Osteoblast (primary cell): Measurements from ENCODE around the gene TEX28. TPM values are rescaled to one million over a fixed set of nuclear protein-coding genes. Genes with fewer than 3 reads are reported as not detected.
"Not testable (repeated sequence)": the region's sequence is repeated elsewhere in the genome, so short reads cannot be mapped to it uniquely, and the experiment has no call there.

Experiments used
- DNase-seq: peaks from one replicate; pipeline ENCODE4 v3.0.0; 2011; ENCODE audit warnings: low spot score, mixed read lengths; ENCODE audit not compliant: insufficient read length; ENCODE audit errors: missing footprints
- H2AFZ ChIP-seq: 2 replicates; pipeline ENCODE4 v1.6.0; 2011; ENCODE audit warnings: mild to moderate bottlenecking, low read length
- H3K27ac ChIP-seq: 2 replicates; pipeline ENCODE4 v1.5.1; 2011; ENCODE audit warnings: mild to moderate bottlenecking, low read depth, low read length, moderate library complexity
- H3K27me3 ChIP-seq: 2 replicates; pipeline ENCODE4 v1.6.0; 2012; ENCODE audit warnings: mild to moderate bottlenecking, control low read depth, inconsistent platforms, low read length, moderate library complexity; ENCODE audit not compliant: insufficient read depth
- H3K36me3 ChIP-seq: 2 replicates; pipeline ENCODE4 v1.5.1; 2011; ENCODE audit warnings: mild to moderate bottlenecking, low read length, control low read depth, moderate library complexity; ENCODE audit not compliant: insufficient read depth
- H3K4me1 ChIP-seq: 2 replicates; pipeline ENCODE4 v1.5.1; 2011; ENCODE audit warnings: mild to moderate bottlenecking, low read length, control low read depth, moderate library complexity; ENCODE audit not compliant: insufficient read depth
- H3K4me2 ChIP-seq: 2 replicates; pipeline ENCODE4 v1.6.0; 2011; ENCODE audit warnings: mild to moderate bottlenecking, low read length; ENCODE audit not compliant: insufficient read depth
- H3K4me3 ChIP-seq: fragments of 200-600 bp; sonication (generic); 3 replicates; pipeline ENCODE4 v1.5.1; 2012; ENCODE audit warnings: mild to moderate bottlenecking, low read length, inconsistent platforms; ENCODE audit not compliant: insufficient read depth
- H3K79me2 ChIP-seq: 2 replicates; pipeline ENCODE4 v1.6.0; 2012; ENCODE audit warnings: mild to moderate bottlenecking, low read length, control low read depth, inconsistent platforms; ENCODE audit not compliant: insufficient read depth
- H3K9me3 ChIP-seq: 2 replicates; pipeline ENCODE4 v1.5.1; 2011; ENCODE audit warnings: low read depth, low read length, control low read depth
- H4K20me1 ChIP-seq: 2 replicates; pipeline ENCODE4 v1.6.0; 2012; ENCODE audit warnings: mild to moderate bottlenecking, low read length, control low read depth; ENCODE audit not compliant: insufficient read depth
- CTCF ChIP-seq: IDR thresholded peaks from 2 replicates; pipeline ENCODE4 v1.5.1; 2011; ENCODE audit warnings: mild to moderate bottlenecking, low read depth, low read length, moderate library complexity; ENCODE audit errors: extremely low read depth
- total RNA-seq: library from RNA; depleted of rRNA; stranded (reverse); fragments of >200 nt; gene quantifications from 2 replicates; pipeline ENCODE4 v1.2.3, GENCODE V29; 2012

TEX28 gene
- total RNA-seq = not detected in 2 replicates

GRCh38 chrX:154294791-154295574 is at the start of gene TEX28:
TEX28 (minus strand) TSS chrX:154295124; CDS start chrX:154292117, 3,007 bp downstream.
- DNase-seq = peak; percentile 63
- TF ChIP-seq CTCF = no peak
- no peaks in the 10 kb centered on the region for H4K20me1 ChIP-seq

DNA sequence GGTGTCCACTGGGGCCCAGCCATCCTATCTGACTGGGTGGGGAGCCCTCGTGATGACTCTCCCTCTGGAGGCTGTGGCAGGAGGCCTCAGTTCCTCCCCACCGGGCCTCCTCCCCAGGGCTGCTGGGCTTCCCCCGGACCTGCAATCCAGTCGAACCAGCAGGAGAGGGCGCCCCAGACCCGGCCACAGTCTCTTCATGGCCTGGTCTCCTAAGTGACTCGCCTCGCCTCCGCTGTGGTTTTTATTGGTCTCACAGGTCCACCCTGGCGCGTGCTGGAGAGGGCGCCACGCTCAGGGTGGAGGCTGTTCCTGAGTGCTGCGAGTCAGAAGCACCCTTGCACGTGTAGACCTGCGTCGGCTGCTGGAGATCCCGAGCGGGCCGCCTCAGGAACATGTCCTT is 48.7 kb upstream of the TEX28 start:
- not testable (repeated sequence) for H3K4me1 ChIP-seq, H3K27me3 ChIP-seq, H3K9me3 ChIP-seq, H3K27ac ChIP-seq, H3K4me2 ChIP-seq, H2AFZ ChIP-seq, H4K20me1 ChIP-seq, DNase-seq, H3K79me2 ChIP-seq, H3K36me3 ChIP-seq, H3K4me3 ChIP-seq

More at GRCh38 chrX:154294791-154295574, at the start of gene TEX28:
- Histone ChIP-seq H3K36me3 (no peaks in the 10 kb centered on the region), H2AFZ (no peak within 1 kb of the TSS), H3K27me3 (no peaks in the 10 kb centered on the region), H3K79me2 (no peaks in the 10 kb centered on the region), H3K4me3 (no peak within 1 kb of the TSS), H3K27ac (no peak within 1 kb of the TSS), H3K9me3 (no peaks in the 10 kb centered on the region), H3K4me1 (no peaks in the 10 kb centered on the region), H3K4me2 (no peak within 1 kb of the TSS)

DNA sequence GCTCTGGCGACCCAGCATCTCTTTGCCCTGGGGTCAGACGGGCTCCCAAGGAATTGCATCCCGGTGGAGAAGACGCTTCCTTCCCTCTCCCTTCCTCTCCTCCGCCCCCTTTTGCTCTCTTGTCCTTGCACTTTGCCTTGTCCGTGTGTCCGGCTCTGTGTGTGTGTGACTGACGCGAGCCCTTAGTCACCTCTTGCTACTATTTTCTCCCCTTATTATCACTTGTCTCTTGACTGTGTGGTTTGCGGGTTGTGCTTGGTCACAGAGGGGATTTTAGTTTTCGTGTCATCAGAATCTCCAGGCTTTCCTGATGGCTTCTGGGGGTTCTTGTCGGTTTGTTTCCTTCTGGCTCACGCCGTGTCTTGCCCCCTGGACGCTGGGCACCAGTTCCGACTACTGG is 48.1 kb upstream of the TEX28 start:
- not testable (repeated sequence) for DNase-seq, H4K20me1 ChIP-seq, H3K27ac ChIP-seq, H3K4me3 ChIP-seq, H3K9me3 ChIP-seq, H3K4me1 ChIP-seq, H3K79me2 ChIP-seq, H3K27me3 ChIP-seq, H3K36me3 ChIP-seq, H3K4me2 ChIP-seq, H2AFZ ChIP-seq

- not testable (repeated sequence) for H3K27ac ChIP-seq, H2AFZ ChIP-seq, H3K79me2 ChIP-seq, H3K27me3 ChIP-seq, DNase-seq, H4K20me1 ChIP-seq, H3K4me1 ChIP-seq, H3K4me3 ChIP-seq, H3K36me3 ChIP-seq, H3K9me3 ChIP-seq, H3K4me2 ChIP-seq
Observed at GRCh38 chrX:154341399-154342298, 46.7 kb upstream of the TEX28 start.

DNA sequence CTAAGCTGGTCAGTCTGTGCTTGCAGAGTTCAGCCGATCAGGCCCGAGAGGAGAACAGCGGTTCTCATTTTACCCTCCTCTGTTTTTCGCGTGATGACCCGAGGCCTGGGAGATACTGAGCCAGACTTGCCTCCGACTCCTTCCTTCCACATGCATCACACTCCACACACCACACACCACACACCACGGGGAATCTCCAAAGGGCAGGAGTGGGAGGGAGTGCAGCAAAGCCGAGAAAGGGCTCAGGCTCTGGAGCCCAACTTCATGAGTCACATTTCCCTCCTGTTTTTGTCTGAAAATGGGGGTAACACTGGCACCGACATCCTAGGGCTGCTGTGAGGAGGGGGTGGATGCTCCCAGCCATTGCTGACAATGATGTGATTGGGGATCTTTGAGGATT is 39.6 kb upstream of the TEX28 start:
- Histone ChIP-seq H3K4me2 (no peak overlapping the region), H2AFZ (no peak overlapping the region), H3K27me3 (no peaks in the 10 kb centered on the region), H3K36me3 (no peaks in the 10 kb centered on the region), H3K4me3 (no peak overlapping the region), H3K79me2 (no peaks in the 10 kb centered on the region), H3K27ac (no peak overlapping the region), H4K20me1 (no peaks in the 10 kb centered on the region), H3K4me1 (peaks cover 9% of the 10 kb centered on the region), H3K9me3 (no peaks in the 10 kb centered on the region)
- peak; percentile 78 for DNase-seq
- no peak for TF ChIP-seq CTCF
